ENCODE results near the gene ANKS3. TPM values are rescaled to one million over a fixed set of nuclear protein-coding genes. Genes with fewer than 3 reads are reported as not detected.

Gene ANKS3
- total and polyA plus RNA-seq, 2 donors (not counting 3 experiments of a cell fraction or from before 2014, with no cell fraction given) = 13.9 to 24.0 TPM

GRCh38 chr16:4776141-4776705 is 42.2 kb upstream of the ANKS3 start:
- FAIRE-seq = no peak
- no peak for DNase-seq (ENCODE audit: low read depth, low spot score)
- TF ChIP-seq MAX (IDR thresholded peaks at IDR 0.05; ENCODE audit: insufficient read depth, insufficient read length) = no peak
- no peak for TF ChIP-seq POLR2A (IDR thresholded peaks at IDR 0.05; ENCODE audit: low read depth, low read length)
- TF ChIP-seq FOS (IDR thresholded peaks at IDR 0.05; ENCODE audit: borderline replicate concordance, insufficient read depth, low read length) = no peak
- no peak for TF ChIP-seq JUN (IDR thresholded peaks at IDR 0.05; ENCODE audit: borderline replicate concordance, insufficient read depth, insufficient read length, low read depth)
- no peak for TF ChIP-seq POLR2AphosphoS5 (IDR thresholded peaks at IDR 0.05; ENCODE audit: insufficient read depth, low read depth, low read length)
- TF ChIP-seq CTCF (IDR thresholded peaks at IDR 0.05; ENCODE audit: extremely low read depth in 1 of 2, insufficient read depth in 1 of 2, low read depth in 1 of 2, low read length in 2 of 2) = no peak
- TF ChIP-seq GATA2 (IDR thresholded peaks at IDR 0.05; ENCODE audit: insufficient read depth, insufficient read length, low read depth, low read length) = no peak
- TF ChIP-seq MYC (IDR thresholded peaks at IDR 0.05; ENCODE audit: low read depth, low read length) = no peak
- no peak for TF ChIP-seq EZH2 (IDR thresholded peaks at IDR 0.05; ENCODE audit: borderline replicate concordance, low read depth, low read length, severe bottlenecking)
- H3K9me1 ChIP-seq (replicated peaks; ENCODE audit: control insufficient read depth, extremely low read depth, insufficient read depth, low read length) = no peaks in the 10 kb centered on the region
- no TSS peak for BruUV-seq (replicated peaks)
- H3K27ac ChIP-seq (ENCODE audit: insufficient read depth, low read depth, low read length) = no peak overlapping the region
- H3K4me2 ChIP-seq (ENCODE audit: insufficient read depth, low read length) = no peak overlapping the region
- H3K79me2 ChIP-seq (ENCODE audit: control insufficient read depth, insufficient read depth, low read length) = no peaks in the 10 kb centered on the region
- H3K9me3 ChIP-seq (replicated peaks; ENCODE audit: control insufficient read depth, insufficient read depth, low read length) = no peaks in the 10 kb centered on the region
- no peaks in the 10 kb centered on the region for H3K36me3 ChIP-seq (ENCODE audit: control insufficient read depth in 2 of 2, extremely low read depth in 1 of 2, insufficient read depth in 2 of 2, low read length in 2 of 2)
- POLR2A ChIA-PET = no interaction called here
- no peak overlapping the region for H2AFZ ChIP-seq (ENCODE audit: low read depth, low read length)
- CTCF ChIA-PET = no interaction called here
- dilution Hi-C loops (cut with MboI; ENCODE audit: extremely low pct_ligation_motif_present, low sequenced_read_pairs) (no loop called here), intact Hi-C loops (cut with micrococcal nuclease) (no loop called here)
- H3K4me1 ChIP-seq (ENCODE audit: control insufficient read depth, extremely low read depth, insufficient read depth, low read length) = no peaks in the 10 kb centered on the region
- H3K27me3 ChIP-seq (ENCODE audit: control insufficient read depth in 2 of 2, insufficient read depth in 2 of 2, low read length in 2 of 2) = no peaks in the 10 kb centered on the region
- no peak overlapping the region for H3K9ac ChIP-seq (replicated peaks; ENCODE audit: extremely low read depth, insufficient read depth, low read length)
- no peak overlapping the region for H3K4me3 ChIP-seq (replicated peaks in 1 of 3; ENCODE audit: insufficient read depth in 1 of 3, low read depth in 1 of 3, low read length in 3 of 3)
- H4K20me1 ChIP-seq (replicated peaks; ENCODE audit: control insufficient read depth, extremely low read depth, insufficient read depth, low read length) = no peaks in the 10 kb centered on the region
